Esophagus (tissue), 2 donors: Measurements from ENCODE around the gene ENHO. TPM values are rescaled to one million over a fixed set of nuclear protein-coding genes. Genes with fewer than 3 reads are reported as not detected.
"Not testable (repeated sequence)": the region's sequence is repeated elsewhere in the genome, so short reads cannot be mapped to it uniquely, and the experiment has no call there.

ENCODE experiments used
- H3K27ac ChIP-seq, 2 donors: one replicate each; pipeline ENCODE4 v1.5.1; 2013; ENCODE audit warnings: low read depth in 2 of 2, mild to moderate bottlenecking in 2 of 2, inconsistent platforms in 1 of 2, low read length in 1 of 2, moderate library complexity in 1 of 2
- H3K27me3 ChIP-seq, 2 donors: one replicate each; pipeline ENCODE4 v1.6.1; 2013; ENCODE audit warnings: low read length in 2 of 2, control low read depth in 1 of 2, mild to moderate bottlenecking in 1 of 2; ENCODE audit not compliant: insufficient read depth in 2 of 2, control insufficient read depth in 1 of 2
- H3K36me3 ChIP-seq, 2 donors: one replicate each; pipeline ENCODE4 v1.6.1; 2013; ENCODE audit warnings: low read length in 1 of 2; ENCODE audit not compliant: control insufficient read depth in 2 of 2, insufficient read depth in 2 of 2
- H3K4me1 ChIP-seq, 2 donors: one replicate each; pipeline ENCODE4 v1.6.1; 2013; ENCODE audit warnings: low read length in 1 of 2; ENCODE audit not compliant: control insufficient read depth in 2 of 2, insufficient read depth in 2 of 2
- H3K4me3 ChIP-seq, 2 donors: one replicate each; pipeline ENCODE4 v1.5.1; 2013; ENCODE audit warnings: low read length in 2 of 2, mild to moderate bottlenecking in 2 of 2, low read depth in 1 of 2, moderate library complexity in 1 of 2
- H3K9me3 ChIP-seq, 2 donors: one replicate each; pipeline ENCODE4 v1.6.1; 2013; ENCODE audit warnings: mild to moderate bottlenecking in 2 of 2, low read depth in 1 of 2, low read length in 1 of 2, moderate library complexity in 1 of 2; ENCODE audit not compliant: control insufficient read depth in 2 of 2, insufficient read depth in 1 of 2
- WGBS, 2 donors: extraction: QIAGEN DNeasy Blood & Tissue Kit; methylation state at CpG; one replicate each; pipeline ENCODE4 v1.1.7; 2013; 5-methylcytosine and 5-hydroxymethylcytosine counted together
- polyA plus RNA-seq, 2 donors: library from polyadenylated mRNA; stranded (reverse); fragments of 200-250 nt; gene quantifications; one replicate each; pipeline ENCODE4 v1.2.3, GENCODE V29; 2013
- donor health status: healthy with polysubstance abuse.
- donor health status: Bipolar disorder and iron deficiency.

Gene ENHO
- polyA plus RNA-seq, 2 donors, result 0.31 to 0.39 TPM

DNA sequence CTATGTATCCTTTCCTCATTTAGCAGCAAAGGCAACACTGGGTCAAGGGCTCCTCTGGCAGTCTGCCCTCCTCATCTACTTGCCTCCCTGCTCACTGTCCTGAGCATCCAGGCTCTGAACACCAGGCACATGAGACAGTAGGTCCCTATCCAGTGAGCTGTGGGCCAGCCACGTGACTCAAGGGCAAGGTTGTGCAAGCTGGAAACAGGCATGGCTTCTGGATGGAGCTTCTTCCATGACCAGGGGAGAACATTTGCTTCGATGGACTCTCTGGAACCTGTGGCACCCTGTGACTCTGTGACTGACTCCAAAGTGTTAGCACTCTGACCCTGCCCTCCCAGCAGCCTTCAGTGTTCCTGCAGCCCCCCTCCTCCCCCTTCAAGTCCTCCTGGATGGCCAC is 31.2 kb downstream of the ENHO start:
- Histone ChIP-seq H3K4me1 (no peaks in the 10 kb centered on the region), H3K27me3 (no peaks in the 10 kb centered on the region), H3K9me3 (no peaks in the 10 kb centered on the region), H3K36me3 (no peaks in the 10 kb centered on the region), H3K27ac (no peak overlapping the region), H3K4me3 (no peak overlapping the region)
- 42 to 47% methylated on average over 2 of the region's 2 CpGs for WGBS, 2 donors

DNA sequence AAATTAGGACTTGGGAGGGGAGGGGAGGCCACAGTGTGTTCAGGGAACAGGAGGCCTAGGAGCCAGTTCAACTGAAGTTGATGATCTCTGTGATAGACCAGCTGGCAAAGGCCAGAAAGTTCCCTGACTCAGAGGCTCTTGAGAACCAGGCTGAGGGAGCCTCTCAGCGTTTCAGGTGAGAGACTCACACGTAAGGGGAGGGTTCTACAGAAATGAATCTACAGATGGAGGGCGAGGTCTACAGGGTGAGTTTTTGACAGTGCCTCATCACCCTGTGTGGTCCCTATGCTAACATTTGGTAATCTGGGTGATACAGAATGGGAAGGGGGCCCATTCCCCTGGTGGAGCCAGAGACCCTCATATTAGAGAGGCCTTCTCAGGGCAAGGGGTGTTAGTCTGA is 32.0 kb downstream of the ENHO start:
- Histone ChIP-seq H3K4me3 (no peak overlapping the region), H3K27me3 (no peaks in the 10 kb centered on the region), H3K27ac (no peak overlapping the region), H3K9me3 (no peaks in the 10 kb centered on the region), H3K4me1 (no peaks in the 10 kb centered on the region), H3K36me3 (no peaks in the 10 kb centered on the region)
- 63 to 65% methylated on average over 3 of the region's 3 CpGs for WGBS, 2 donors

GRCh38 chr9:34490360-34490759 is 32.4 kb downstream of the ENHO start:
- Histone ChIP-seq H3K36me3 (no peaks in the 10 kb centered on the region), H3K27me3 (no peaks in the 10 kb centered on the region), H3K27ac (no peak overlapping the region), H3K9me3 (no peaks in the 10 kb centered on the region), H3K4me3 (no peak overlapping the region), H3K4me1 (no peaks in the 10 kb centered on the region)
- 76% methylated on average over 1 of the region's 1 CpG for WGBS, 2 donors

GRCh38 chr9:34486572-34486971 is 36.2 kb downstream of the ENHO start:
- no peaks in the 10 kb centered on the region for H3K4me1 ChIP-seq
- H3K36me3 ChIP-seq, result no peaks in the 10 kb centered on the region
- no peak overlapping the region for H3K4me3 ChIP-seq
- 54 to 55% methylated on average over 3 of the region's 3 CpGs for WGBS, 2 donors
- H3K27me3 ChIP-seq, result no peaks in the 10 kb centered on the region
- no peak overlapping the region for H3K27ac ChIP-seq
- H3K9me3 ChIP-seq, result no peaks in the 10 kb centered on the region

GRCh38 chr9:34485822-34486221 is 37.0 kb downstream of the ENHO start:
- no peak overlapping the region for H3K4me3 ChIP-seq
- H3K27me3 ChIP-seq, result no peaks in the 10 kb centered on the region
- no peaks in the 10 kb centered on the region for H3K4me1 ChIP-seq
- no peaks in the 10 kb centered on the region for H3K36me3 ChIP-seq
- WGBS, 2 donors, result 67 to 78% methylated on average over 6 of the region's 6 CpGs
- no peak overlapping the region for H3K27ac ChIP-seq
- H3K9me3 ChIP-seq, result no peaks in the 10 kb centered on the region

DNA sequence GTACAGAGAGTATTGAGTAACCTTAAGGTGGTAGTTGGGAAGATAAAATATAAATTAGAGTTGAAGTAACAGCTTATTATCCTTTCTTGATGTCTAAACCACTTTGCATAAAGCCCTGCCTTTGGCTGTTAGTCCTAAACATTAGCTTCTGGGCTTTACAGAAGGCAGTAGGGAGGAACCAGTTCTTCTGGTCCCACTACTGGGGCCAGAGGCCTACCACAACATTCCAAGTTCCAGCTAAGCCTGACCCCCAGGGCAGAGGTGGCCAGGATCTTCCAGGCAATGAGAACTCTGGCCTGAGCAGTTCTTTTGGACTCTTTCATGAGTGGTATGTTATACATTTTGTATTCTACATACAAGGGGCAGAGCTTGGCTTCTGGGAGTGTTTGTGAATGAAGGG is 38.1 kb downstream of the ENHO start:
- Histone ChIP-seq H3K9me3 (no peaks in the 10 kb centered on the region), H3K27ac (no peak overlapping the region), H3K4me1 (no peaks in the 10 kb centered on the region), H3K4me3 (no peak overlapping the region), H3K27me3 (no peaks in the 10 kb centered on the region), H3K36me3 (no peaks in the 10 kb centered on the region)

DNA sequence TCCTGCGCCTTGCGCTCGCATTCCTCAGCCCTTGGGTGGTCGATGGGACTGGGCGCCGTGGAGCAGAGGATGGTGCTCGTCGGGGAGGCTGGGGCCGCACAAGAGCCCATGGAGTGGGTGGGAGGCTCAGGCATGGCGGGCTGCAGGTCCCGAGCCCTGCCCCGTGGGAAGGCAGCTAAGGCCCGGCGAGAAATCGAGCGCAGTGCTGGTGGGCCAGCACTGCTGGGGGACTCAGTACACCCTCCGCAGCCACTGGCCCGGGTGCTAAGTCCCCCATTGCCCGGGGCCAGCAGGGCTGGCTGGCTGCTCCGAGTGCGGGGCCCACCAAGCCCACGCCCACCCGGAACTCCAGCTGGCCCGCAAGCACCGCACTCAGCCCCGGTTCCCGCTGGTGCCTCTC is 40.0 kb downstream of the ENHO start:
- H3K4me1 ChIP-seq, H3K36me3 ChIP-seq, H3K27ac ChIP-seq, H3K9me3 ChIP-seq, H3K4me3 ChIP-seq, H3K27me3 ChIP-seq: not testable (repeated sequence)
- 95% methylated on average over 16 to 27 of the region's 27 CpGs for WGBS, 2 donors

DNA sequence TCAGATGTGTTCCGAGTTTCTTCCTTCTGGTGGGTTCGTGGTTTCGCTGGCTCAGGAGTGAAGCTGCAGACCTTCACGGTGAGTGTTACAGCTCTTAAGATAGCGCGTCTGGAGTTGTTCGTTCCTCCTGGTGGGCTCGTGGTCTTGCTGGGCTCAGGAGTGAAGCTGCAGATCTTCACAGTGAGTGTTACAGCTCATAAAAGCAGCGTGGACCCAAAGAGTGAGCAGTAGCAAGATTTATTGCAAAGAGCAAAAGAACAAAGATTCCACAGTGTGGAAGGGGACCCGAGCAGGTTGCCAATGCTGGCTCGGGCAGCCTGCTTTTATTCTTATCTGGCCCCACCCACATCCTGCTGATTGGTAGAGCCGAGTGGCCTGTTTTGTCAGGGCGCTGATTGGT is 41.2 kb downstream of the ENHO start:
- not testable (repeated sequence) for H3K36me3 ChIP-seq, H3K4me1 ChIP-seq, H3K4me3 ChIP-seq, H3K27me3 ChIP-seq, H3K27ac ChIP-seq, H3K9me3 ChIP-seq
- 69 to 79% methylated on average over 12 to 13 of the region's 13 CpGs for WGBS, 2 donors

DNA sequence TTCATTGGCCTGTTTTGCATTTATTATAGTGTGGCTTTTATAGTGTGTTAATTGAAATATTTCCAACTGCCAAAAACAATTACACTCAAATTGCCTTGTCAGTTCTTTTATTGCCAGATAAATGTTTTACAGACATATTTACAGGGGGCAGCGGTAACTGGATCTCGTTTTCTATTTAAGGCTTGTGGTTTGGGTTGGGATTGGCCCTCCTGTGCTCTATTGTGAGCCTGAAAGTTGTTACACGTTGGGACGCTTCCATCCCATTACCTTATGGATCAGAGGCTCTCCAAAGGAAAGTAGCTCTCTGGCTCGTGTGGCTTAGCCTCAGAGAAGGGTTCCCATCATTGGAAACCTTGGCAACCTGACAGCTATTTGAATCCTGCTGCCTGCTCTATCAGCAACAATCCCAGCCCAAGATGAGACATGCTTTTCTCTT is 43.3 kb downstream of the ENHO start:
- no peaks in the 10 kb centered on the region for H3K27me3 ChIP-seq
- no peak overlapping the region for H3K4me3 ChIP-seq
- no peaks in the 10 kb centered on the region for H3K36me3 ChIP-seq
- H3K9me3 ChIP-seq, result no peaks in the 10 kb centered on the region
- no peak overlapping the region for H3K27ac ChIP-seq
- WGBS, 2 donors, result 51 to 60% methylated on average over 5 of the region's 5 CpGs
- H3K4me1 ChIP-seq, result no peaks in the 10 kb centered on the region

- H3K36me3 ChIP-seq, result no peaks in the 10 kb centered on the region
- WGBS, 2 donors, result 61 to 67% methylated on average over 1 of the region's 1 CpG
- no peaks in the 10 kb centered on the region for H3K9me3 ChIP-seq
- no peak overlapping the region for H3K4me3 ChIP-seq
- no peaks in the 10 kb centered on the region for H3K27me3 ChIP-seq
- no peak overlapping the region for H3K27ac ChIP-seq
- no peaks in the 10 kb centered on the region for H3K4me1 ChIP-seq
These were observed 45.2 kb downstream of the ENHO start for GRCh38 chr9:34477541-34477940.
